IMR-90 (cell line): Measurements from ENCODE around the gene GCLC. TPM values are rescaled to one million over a fixed set of nuclear protein-coding genes. Genes with fewer than 3 reads are reported as not detected.
"Not testable (repeated sequence)": the region's sequence is repeated elsewhere in the genome, so short reads cannot be mapped to it uniquely, and the experiment has no call there.

Experiments
- ATAC-seq: fragments of 200-7000 bp; cut with Tn5 transposase; 2 replicates; pipeline ENCODE4 v1.9.1; 2020; ENCODE audit warnings: low read depth, mild to moderate bottlenecking, moderate library complexity
- BruUV-seq: library from RNA; stranded (reverse); fragments of 400-500 nt; replicated peaks from 2 replicates; lab custom pipeline; 2021; lab: Mats Ljungman, UMichigan
- CTCF ChIA-PET: fragments of 300-600 bp; formaldehyde crosslinking; extraction: SDS; loops from one replicate; lab custom pipeline; 2021; ENCODE audit warnings: antibody characterized with exemption; lab: Yijun Ruan, JAX
- POLR2A ChIA-PET: fragments of 300-600 bp; sonication (Branson Sonifier 250); formaldehyde crosslinking; loops from one replicate; lab custom pipeline; 2022; ENCODE audit warnings: antibody characterized with exemption; ENCODE audit not compliant: unreplicated experiment; lab: Charles Lee
- DNase-seq: peaks from one replicate; pipeline ENCODE4 v3.0.0; 2013
- H2AFZ ChIP-seq: replicated peaks from 2 replicates; pipeline ENCODE3; 2013; ENCODE audit warnings: low read length, mild to moderate bottlenecking; ENCODE audit not compliant: poor library complexity
- H2AK5ac ChIP-seq: 2 replicates; pipeline ENCODE4 v1.6.1; 2013; ENCODE audit warnings: low read depth, low read length, inconsistent platforms
- H2AK9ac ChIP-seq: replicated peaks from 2 replicates; pipeline ENCODE3; 2013; ENCODE audit warnings: mild to moderate bottlenecking, low read depth, low read length, moderate library complexity; ENCODE audit not compliant: poor library complexity
- H2BK120ac ChIP-seq: 2 replicates; pipeline ENCODE4 v1.6.1; 2013; ENCODE audit warnings: low read depth, low read length, inconsistent platforms
- H2BK15ac ChIP-seq: 3 replicates; pipeline ENCODE4 v1.6.1; 2013; ENCODE audit warnings: low read depth, low read length, inconsistent platforms
- H2BK20ac ChIP-seq: 2 replicates; pipeline ENCODE4 v1.6.1; 2013; ENCODE audit warnings: low read depth, mild to moderate bottlenecking, inconsistent platforms, low read length, moderate library complexity
- H2BK5ac ChIP-seq: 2 replicates; pipeline ENCODE4 v1.6.1; 2013; ENCODE audit warnings: mild to moderate bottlenecking, low read depth, low read length, inconsistent platforms; ENCODE audit not compliant: poor library complexity, severe bottlenecking
- H3K14ac ChIP-seq: replicated peaks from 2 replicates; pipeline ENCODE4 v1.6.1; 2013; ENCODE audit warnings: low read depth, low read length, inconsistent platforms
- H3K18ac ChIP-seq: 2 replicates; pipeline ENCODE4 v1.6.1; 2013; ENCODE audit warnings: low read depth, low read length, control low read depth
- H3K23ac ChIP-seq: 2 replicates; pipeline ENCODE4 v1.6.1; 2013; ENCODE audit warnings: low read depth, low read length, inconsistent platforms
- H3K27ac ChIP-seq: 2 replicates; pipeline ENCODE4 v1.5.1; 2013; ENCODE audit warnings: mild to moderate bottlenecking, control low read depth, low read length; ENCODE audit not compliant: insufficient read depth
- H3K27me3 ChIP-seq: 2 replicates; pipeline ENCODE4 v1.6.1; 2013; ENCODE audit warnings: low read length; ENCODE audit not compliant: control insufficient read depth, insufficient read depth
- H3K36me3 ChIP-seq: 2 replicates; pipeline ENCODE4 v1.6.1; 2013; ENCODE audit warnings: low read length, mixed read lengths; ENCODE audit not compliant: control insufficient read depth, insufficient read depth
- H3K4ac ChIP-seq: 2 replicates; pipeline ENCODE4 v1.6.1; 2013; ENCODE audit warnings: low read depth, low read length, inconsistent platforms
- H3K4me1 ChIP-seq: 2 replicates; pipeline ENCODE4 v1.6.1; 2013; ENCODE audit warnings: low read length, mixed read lengths; ENCODE audit not compliant: control insufficient read depth, insufficient read depth
- H3K4me2 ChIP-seq: 2 replicates; pipeline ENCODE4 v1.6.1; 2013; ENCODE audit warnings: low read depth, mild to moderate bottlenecking, control low read depth, low read length, moderate library complexity
- H3K4me3 ChIP-seq: 2 replicates; pipeline ENCODE4 v1.5.1; 2013; ENCODE audit warnings: low read depth, mild to moderate bottlenecking, control low read depth, low read length, moderate library complexity; ENCODE audit not compliant: insufficient read depth
- H3K56ac ChIP-seq: 2 replicates; pipeline ENCODE4 v1.6.1; 2013; ENCODE audit warnings: low read length, inconsistent platforms; ENCODE audit not compliant: insufficient read depth; ENCODE audit errors: extremely low read depth
- H3K79me1 ChIP-seq, 2 experiments: 2 replicates each; pipeline ENCODE4 v1.6.1; 2013; ENCODE audit warnings: low read length in 2 of 2, inconsistent platforms in 1 of 2, low read depth in 1 of 2
- H3K9ac ChIP-seq: 2 replicates; pipeline ENCODE4 v1.6.1; 2013; ENCODE audit warnings: low read depth, low read length, control low read depth
- H3K9me1 ChIP-seq: 2 replicates; pipeline ENCODE4 v1.6.1; 2013; ENCODE audit warnings: low read length, inconsistent platforms; ENCODE audit not compliant: insufficient read depth
- H3K9me3 ChIP-seq: 2 replicates; pipeline ENCODE4 v1.6.1; 2013; ENCODE audit warnings: low read length; ENCODE audit not compliant: control insufficient read depth, insufficient read depth
- H4K20me1 ChIP-seq: 2 replicates; pipeline ENCODE4 v1.6.1; 2013; ENCODE audit warnings: low read length, inconsistent platforms; ENCODE audit not compliant: insufficient read depth
- H4K5ac ChIP-seq: 2 replicates; pipeline ENCODE4 v1.6.1; 2013; ENCODE audit warnings: mild to moderate bottlenecking, low read depth, low read length, control low read depth
- H4K8ac ChIP-seq, 2 experiments: 2 replicates each; pipeline ENCODE4 v1.6.1; 2013; ENCODE audit warnings: low read depth in 2 of 2, low read length in 2 of 2, control low read depth in 1 of 2, inconsistent platforms in 1 of 2
- H4K91ac ChIP-seq: 2 replicates; pipeline ENCODE4 v1.6.1; 2013; ENCODE audit warnings: low read depth, low read length, inconsistent platforms; ENCODE audit not compliant: insufficient read depth
- WGBS, 2 experiments: methylation state at CpG; one replicate each; pipeline versions ENCODE4 v1.1.5 to v1.1.7; 2013; ENCODE audit warnings: missing lambda C conversion rate in 2 of 2; ENCODE audit not compliant: insufficient read length in 1 of 2; ENCODE audit errors: extremely low coverage in 2 of 2; 5-methylcytosine and 5-hydroxymethylcytosine counted together
- dilution Hi-C: fragments of 300-500 bp; cut with HindIII; formaldehyde crosslinking; loops from one replicate; pipeline ENCODE4 v1.14.3; 2018; ENCODE audit warnings: low sequenced_read_pairs; ENCODE audit not compliant: unreplicated experiment
- in situ Hi-C: fragments of 300-500 bp; cut with MboI; formaldehyde crosslinking; loops from 3 replicates; pipeline ENCODE4 v1.14.3; 2019; ENCODE audit warnings: low sequenced_read_pairs, inconsistent platforms, mixed read lengths
- intact Hi-C: fragments of 100-400 bp; cut with micrococcal nuclease; formaldehyde crosslinking; loops from 2 replicates; pipeline ENCODE4 v1.10.0; 2022
- polyA plus RNA-seq, 3 experiments: library from polyadenylated mRNA; depleted of rRNA; stranded (reverse); fragments of >200 nt; gene quantifications; 2 replicates each; pipeline ENCODE4 v1.2.3, GENCODE V29; 2012; ENCODE audit warnings: low replicate concordance in 1 of 3
- total RNA-seq: library from RNA; depleted of rRNA; stranded (reverse); fragments of >200 nt; gene quantifications from 2 replicates; pipeline ENCODE4 v1.2.3, GENCODE V29; 2012

Gene GCLC
- total and polyA plus RNA-seq, 2 of the 4 experiments (the other 2 are of a cell fraction), result 14.2 to 24.2 TPM

GRCh38 chr6:53480774-53481173, 64.1 kb downstream of the GCLC start:
- in situ Hi-C loops, result loop anchor here (5.0 kb wide), 1 partner anchor 308 kb away; no protein-coding TSS in a partner anchor
- H3K4me3 ChIP-seq, H3K4me2 ChIP-seq, H3K36me3 ChIP-seq, H4K20me1 ChIP-seq, ATAC-seq, H2BK5ac ChIP-seq, H3K9ac ChIP-seq, H2AFZ ChIP-seq, H3K14ac ChIP-seq, H2BK120ac ChIP-seq, H3K56ac ChIP-seq, H2AK5ac ChIP-seq, H2BK15ac ChIP-seq, H2AK9ac ChIP-seq, dilution Hi-C loops, H2BK20ac ChIP-seq, BruUV-seq, H3K9me1 ChIP-seq, H3K27me3 ChIP-seq, H3K4ac ChIP-seq, H4K8ac ChIP-seq, H3K4me1 ChIP-seq, H3K9me3 ChIP-seq, H3K23ac ChIP-seq, DNase-seq, POLR2A ChIA-PET, H4K5ac ChIP-seq, H4K91ac ChIP-seq, H3K27ac ChIP-seq, H3K79me1 ChIP-seq, CTCF ChIA-PET, H3K18ac ChIP-seq: not testable (repeated sequence)
- intact Hi-C loops, result loop anchor here (5.0 to 10.0 kb wide), 4 partner anchors 133 to 1076 kb away; partner anchors contain the start of genes ELOVL5 and GSTA4
- 90% methylated on average over 2 of the region's 4 CpGs; no CpG with 5 or more reads in 1 of the 2 experiments for WGBS, 2 experiments
